ENCODE measurements around the gene RGMB.
A peak's percentile ranks its signal among the peaks of the same experiment; 100 is the strongest.

The RGMB gene

DNA sequence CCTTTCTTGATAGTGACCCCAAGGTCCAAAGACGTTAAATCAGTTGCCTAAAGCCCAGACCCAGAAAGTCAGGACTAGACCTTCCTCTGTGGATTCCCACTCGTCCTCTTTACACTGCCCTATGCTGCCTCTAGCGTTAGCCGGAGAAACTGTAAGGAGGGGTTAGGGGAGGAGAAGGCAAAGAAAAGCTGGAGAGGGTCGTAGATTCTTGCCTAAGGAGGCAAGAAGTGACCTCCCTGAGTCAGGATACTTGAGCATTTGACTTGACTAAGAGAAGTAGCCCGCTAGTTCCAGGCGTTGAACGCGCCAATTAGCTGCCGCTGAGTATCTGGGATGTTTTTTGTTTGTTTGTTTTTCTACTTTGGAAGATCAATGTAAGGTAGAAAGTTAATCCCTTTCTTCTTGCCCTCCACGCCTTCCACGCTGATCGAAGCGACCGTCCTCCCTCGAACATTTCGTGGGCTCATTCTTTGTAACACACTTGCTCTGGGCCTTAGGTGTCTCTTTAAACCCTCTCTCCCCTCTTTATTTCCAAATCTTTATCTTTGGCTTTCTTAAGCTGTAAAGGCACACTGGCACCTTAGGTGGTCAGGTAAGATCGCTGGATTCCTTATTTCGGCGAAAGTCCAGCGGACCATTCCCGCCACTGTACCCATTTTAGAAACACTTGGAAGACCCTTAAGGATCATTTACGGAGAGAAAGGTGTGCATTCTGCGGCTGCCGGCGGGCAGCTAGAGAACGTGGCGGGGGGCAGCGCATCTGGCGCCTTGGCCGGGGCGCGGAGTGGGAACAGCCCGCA is 5.1 kb upstream of the RGMB start:
- peak; percentile 66 for DNase-seq (ENCODE audit: low read depth)

GRCh38 chr5:98768960-98769209 is 4.6 kb upstream of the RGMB start:
- no peak for DNase-seq (ENCODE audit: low read depth)

- DNase-seq (ENCODE audit: low read depth) = peak; percentile 86
Observed at GRCh38 chr5:98769210-98769958, 4.1 kb upstream of the RGMB start.

- DNase-seq (ENCODE audit: low read depth) = no peak
Observed at GRCh38 chr5:98769959-98770208, 3.6 kb upstream of the RGMB start.

DNA sequence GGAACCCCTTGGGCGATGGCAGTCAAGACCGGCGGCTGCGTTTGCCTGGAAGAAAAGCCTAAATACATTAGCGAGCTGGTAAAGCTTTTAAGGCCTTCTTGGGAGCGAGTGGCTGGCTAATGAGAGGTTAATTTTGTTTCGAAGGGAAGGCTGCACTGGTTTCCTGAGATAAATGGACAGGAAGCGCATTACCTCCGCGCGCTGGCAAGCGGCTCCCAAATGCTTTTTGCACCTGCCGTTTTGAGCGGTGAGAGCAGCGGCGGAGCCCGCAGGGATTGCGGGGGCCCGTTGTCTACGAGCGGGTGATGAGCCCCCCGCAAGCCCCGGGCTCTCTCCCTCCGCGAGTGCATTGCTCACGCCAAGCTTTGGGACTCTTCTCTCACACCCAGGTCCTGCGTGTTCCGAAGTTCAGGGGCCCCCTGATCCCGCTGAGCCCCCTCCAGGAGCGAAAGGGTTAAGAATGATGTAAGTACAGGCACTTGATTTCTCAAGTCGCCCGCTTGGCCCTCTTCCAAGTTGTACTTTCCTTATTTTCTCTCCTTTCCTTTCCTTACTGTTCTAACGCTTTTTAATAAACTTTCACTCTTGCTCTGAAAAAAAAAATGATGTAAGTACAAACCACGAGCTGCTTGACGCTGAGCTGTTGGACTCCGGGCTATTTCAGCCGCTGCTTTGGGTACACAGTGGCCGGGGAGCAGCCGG is 3.1 kb upstream of the RGMB start:
- DNase-seq (ENCODE audit: low read depth) = peak; percentile 80

GRCh38 chr5:98770911-98771322 is 2.5 kb upstream of the RGMB start:
- DNase-seq (ENCODE audit: low read depth) = peak; percentile 44

DNA sequence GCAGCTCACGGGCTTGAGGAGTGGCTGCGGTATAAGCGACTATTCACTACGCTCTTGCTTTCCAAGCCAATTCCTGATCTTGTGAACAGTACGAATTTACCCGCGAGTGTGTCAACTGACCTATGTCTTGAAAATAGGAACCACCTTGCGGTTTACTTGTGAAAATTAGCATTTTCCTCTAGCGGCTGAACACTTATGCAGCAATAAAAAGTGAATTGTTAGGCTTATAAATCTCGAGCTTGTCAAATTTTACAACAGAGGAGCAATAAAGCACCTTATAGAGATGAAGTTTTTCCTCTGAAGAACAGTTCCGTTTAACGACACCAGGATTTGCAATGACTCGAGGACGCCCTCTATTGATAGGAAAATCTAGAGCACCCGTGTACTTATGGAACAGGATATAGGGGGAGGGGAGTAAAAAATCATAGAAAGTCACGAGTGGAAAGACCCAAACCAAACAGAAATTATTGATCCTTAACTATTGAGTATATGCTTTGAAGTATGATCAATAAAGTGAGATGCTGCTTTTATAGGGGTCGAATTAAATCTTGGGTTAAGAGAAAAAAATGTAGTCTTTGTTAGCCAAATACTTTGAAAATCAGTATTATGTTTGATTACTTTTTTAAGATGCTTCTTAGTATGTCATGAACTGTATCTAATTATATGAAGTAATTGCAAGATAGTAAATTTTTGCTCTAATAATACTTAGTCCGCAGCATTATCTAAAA is 1.9 kb upstream of the RGMB start:
- DNase-seq (ENCODE audit: low read depth) = peak; percentile 92

DNA sequence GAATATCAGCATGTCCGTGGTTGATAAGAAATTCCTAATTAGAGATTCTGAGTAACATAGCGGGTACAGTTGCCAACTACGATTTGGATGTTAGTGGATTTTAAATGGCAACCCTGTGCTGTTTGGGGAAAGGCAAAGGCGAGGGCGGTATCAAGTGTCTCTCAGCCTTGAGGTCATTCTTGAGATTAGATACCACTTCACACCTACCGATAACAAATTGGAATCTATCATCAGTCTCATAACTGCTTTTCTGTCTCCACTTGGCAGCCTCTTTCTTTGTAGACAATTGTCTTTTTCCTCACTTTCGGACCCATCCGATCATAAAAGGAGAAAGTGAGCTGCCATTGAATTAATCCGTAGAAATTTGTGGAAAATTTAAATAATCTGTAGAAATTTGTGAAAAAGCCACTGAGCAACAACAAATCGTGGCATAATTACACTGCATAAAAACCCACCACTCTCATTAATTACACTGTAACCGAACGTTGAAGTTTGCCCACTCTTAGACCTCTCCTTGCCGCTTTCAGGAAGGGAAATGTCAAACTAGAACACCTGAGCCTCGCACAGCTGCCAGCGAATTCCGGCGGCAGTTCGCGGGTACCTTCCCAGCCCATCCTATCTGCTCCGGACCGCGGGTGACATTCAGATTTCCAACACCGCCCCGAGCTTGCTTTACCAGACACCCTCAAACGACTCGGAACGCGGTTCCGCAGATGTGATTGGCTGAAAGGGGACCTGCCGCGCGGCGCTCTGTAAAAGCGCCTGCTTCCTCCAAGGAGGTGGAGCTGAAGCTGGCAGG is 849 bp upstream of the RGMB start:
- DNase-seq (ENCODE audit: low read depth) = peak; percentile 91

GRCh38 chr5:98773214-98773463 is 324 bp upstream of the RGMB start:
- DNase-seq (ENCODE audit: low read depth) = no peak

DNA sequence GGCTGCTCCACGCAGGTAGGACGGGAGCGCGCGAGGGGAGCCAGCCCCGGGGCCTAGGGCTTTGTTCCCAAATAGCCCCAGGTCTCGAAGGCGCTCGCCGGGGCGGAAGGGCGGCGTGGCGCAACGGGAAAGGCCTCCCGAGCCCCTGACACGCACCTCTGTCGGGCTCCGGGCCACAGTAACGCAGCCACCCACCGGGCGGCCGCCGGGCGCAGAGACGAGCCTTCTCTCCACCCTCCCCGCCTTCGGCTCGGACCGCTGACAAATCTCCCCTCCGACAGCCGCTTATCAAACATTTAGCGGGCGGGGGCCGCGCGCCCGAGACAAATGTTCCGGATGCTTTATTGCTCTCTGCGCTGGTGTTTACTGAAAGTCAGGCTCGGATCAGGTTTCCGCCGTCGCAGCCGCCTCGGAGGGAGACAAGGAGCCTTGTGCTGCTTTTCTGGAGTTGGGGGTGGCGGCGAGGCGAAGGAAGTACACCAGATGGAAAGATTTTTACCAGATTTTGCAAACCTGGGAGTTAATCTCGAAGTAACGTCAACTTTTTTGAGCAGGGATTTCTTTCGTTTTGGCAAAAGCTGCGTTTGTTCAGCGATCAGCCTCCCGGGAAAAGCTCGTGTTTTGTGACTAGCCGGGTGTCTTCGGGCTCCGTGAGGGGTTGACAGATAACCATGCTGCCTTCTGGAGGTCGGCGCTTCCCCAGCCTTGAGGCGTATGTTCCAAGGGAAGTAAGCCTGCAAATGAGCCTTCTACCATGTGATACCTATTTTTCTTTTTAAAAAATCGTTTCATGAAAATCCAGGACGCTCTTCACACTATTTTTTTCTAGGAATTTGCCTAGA is 950 bp downstream of the RGMB start:
- peak; percentile 87 for DNase-seq (ENCODE audit: low read depth)

DNA sequence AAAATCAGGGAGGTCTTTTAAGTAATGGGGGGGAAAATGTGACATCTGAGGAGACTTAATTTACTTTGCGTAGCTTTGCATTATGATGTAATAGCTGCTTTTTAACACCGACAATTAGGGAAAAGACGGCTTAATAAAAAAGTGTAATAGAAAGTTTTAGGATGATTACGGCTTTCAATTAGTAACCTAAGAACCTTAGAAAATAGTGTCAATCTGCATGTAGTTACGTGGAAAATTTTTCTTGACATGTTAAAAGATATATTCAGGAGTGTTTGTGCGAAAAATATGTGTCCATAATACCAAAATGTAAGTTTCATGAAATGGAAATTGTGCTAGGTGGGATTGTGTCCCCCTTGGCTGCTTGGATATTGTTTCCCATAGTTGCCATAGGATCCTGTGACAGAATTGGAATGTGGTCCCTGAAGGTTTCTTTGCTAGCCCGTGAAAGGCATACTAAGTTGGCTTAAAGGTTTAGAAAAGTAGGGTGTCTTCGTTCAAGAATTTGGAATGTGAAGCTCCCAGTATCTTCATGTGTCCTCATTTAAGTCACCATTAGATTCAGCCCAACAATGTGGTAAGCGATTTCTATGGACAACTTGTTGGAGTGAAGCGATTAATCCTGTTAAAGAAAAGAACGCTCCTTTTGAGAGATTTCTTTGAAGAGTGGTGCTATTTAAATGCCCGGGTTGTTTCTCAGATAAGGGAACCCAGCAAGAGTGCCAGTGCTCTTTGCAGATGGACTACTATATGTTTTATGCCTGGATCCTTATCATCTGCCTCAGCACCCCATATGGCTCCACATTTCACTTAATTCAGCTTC is 2.0 kb downstream of the RGMB start:
- DNase-seq (ENCODE audit: low read depth) = no peak

- DNase-seq (ENCODE audit: low read depth) = peak; percentile 94
Observed at GRCh38 chr5:98776066-98776705, 2.7 kb downstream of the RGMB start.

DNA sequence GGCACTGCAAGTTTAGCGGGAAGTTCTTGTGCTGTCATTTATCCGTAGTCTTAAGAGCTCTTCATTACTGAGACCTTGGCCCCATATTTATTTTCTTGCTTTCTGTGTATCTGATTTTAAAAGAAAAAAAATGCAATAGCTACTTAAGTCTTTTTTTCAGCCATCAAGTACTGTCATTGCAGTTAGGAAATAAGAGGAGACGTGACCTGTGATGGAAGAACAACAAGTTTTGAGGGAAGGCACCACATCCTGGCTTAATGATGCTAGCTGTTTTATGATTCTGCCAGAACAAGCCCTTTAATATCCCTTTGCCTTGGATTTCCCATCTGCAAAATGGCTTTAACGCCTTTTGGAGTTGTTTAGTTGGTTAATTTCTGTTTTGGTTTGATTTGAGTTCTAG is 3.8 kb downstream of the RGMB start:
- no peak for DNase-seq (ENCODE audit: low read depth)

- DNase-seq (ENCODE audit: low read depth) = no peak
Observed at GRCh38 chr5:98779264-98779877, 5.9 kb downstream of the RGMB start.

- no peak for DNase-seq (ENCODE audit: low read depth)
Observed at GRCh38 chr5:98780390-98780789, 6.9 kb downstream of the RGMB start.

DNA sequence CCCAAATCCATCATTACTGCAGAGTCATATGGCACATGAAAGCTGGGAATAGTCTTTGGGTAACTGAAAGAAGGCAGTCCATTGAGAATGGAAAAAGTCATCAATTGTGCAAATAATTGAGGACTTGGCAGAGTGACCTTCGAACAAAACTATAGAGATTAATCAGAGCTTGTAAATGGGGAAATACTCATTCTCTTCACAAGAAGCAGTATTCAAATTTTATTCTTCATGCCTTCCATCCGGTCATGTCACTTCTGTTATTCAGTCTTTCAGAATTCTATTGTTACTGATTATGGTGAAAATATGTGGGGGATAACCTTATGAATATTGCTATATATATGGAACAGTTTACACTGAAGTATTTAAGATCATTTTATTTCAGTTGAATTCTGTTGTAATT is 8.1 kb downstream of the RGMB start:
- no peak for DNase-seq (ENCODE audit: low read depth)

- DNase-seq (ENCODE audit: low read depth) = no peak
Observed at GRCh38 chr5:98781964-98782363, 8.5 kb downstream of the RGMB start.

DNA sequence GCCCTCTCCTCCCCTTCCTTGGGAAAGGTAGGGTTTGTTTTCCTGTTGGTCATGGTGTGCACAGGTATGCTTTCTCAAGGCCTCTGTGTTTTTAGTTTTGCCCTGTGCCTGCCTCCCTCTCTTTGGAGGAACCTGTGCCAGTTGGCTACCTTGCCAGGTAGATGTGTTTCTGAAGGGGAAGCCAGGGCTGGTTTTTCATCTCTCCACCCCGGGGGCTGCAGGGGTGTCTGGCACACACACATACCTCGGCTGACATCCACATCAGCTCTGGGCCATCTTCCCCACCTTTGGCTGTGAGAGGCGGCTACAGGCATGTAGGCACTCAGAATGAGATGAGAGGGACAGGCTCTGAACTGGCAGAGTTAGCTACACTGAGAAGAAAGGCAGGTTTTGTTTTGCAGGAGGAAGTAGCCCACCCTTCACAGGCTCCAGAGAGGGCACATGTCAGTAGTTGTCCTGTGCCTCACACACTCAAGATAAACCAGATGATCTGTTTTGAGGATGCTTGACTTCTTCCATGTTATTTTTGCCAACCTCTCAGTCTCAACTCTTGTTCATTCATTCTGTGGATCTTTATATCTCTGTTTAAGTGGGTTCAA is 9.7 kb downstream of the RGMB start:
- no peak for DNase-seq (ENCODE audit: low read depth)

DNA sequence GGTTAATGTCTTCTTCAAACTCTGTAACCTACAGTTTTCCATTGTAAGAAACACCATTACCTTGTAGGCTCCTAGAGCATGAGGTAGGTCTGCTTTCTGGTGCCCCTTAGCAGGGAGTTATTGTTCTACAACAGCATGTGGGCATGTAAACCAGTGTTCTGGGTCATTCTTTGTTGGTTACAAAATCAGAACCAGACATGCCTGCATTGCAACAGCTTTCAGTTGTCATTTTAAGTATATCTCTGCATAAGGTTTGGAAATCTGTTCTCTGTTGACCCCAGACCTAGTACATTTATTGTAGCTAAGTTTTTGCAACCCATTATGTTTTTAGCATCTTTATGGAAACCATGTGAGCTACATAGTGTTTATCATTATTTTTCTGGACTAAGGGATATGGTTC is 10.9 kb downstream of the RGMB start:
- no peak for DNase-seq (ENCODE audit: low read depth)
